H9 (cell line): ENCODE measurements around the gene CPT1B. TPM values are rescaled to one million over a fixed set of nuclear protein-coding genes. Genes with fewer than 3 reads are reported as not detected.

Experiments
- DNase-seq: peaks from one replicate; pipeline ENCODE4 v3.0.0-alpha.2; 2017
- H2AFZ ChIP-seq: one replicate; pipeline ENCODE4 v1.6.1; 2013; ENCODE audit warnings: mild to moderate bottlenecking, low read length, control low read depth, moderate library complexity
- H2AK5ac ChIP-seq: 2 replicates; pipeline ENCODE4 v1.6.1; 2013; ENCODE audit warnings: low read length, control low read depth, mixed read lengths; ENCODE audit not compliant: insufficient read length
- H2BK120ac ChIP-seq: one replicate; pipeline ENCODE4 v1.6.1; 2013; ENCODE audit warnings: low read depth, mild to moderate bottlenecking, low read length, control low read depth, inconsistent platforms; ENCODE audit not compliant: poor library complexity, severe bottlenecking
- H2BK12ac ChIP-seq: 2 replicates; pipeline ENCODE4 v1.6.1; 2013; ENCODE audit warnings: low read length, control low read depth, mixed read lengths, low read depth; ENCODE audit not compliant: insufficient read length
- H2BK15ac ChIP-seq: 2 replicates; pipeline ENCODE4 v1.6.1; 2013; ENCODE audit warnings: low read depth, low read length, control low read depth
- H2BK20ac ChIP-seq: one replicate; pipeline ENCODE4 v1.6.1; 2013; ENCODE audit warnings: low read depth, mild to moderate bottlenecking, low read length, control low read depth, inconsistent platforms; ENCODE audit not compliant: poor library complexity, severe bottlenecking
- H2BK5ac ChIP-seq: 2 replicates; pipeline ENCODE4 v1.6.1; 2013; ENCODE audit warnings: low read length, control low read depth, mixed read lengths; ENCODE audit not compliant: insufficient read length
- H3K14ac ChIP-seq: 2 replicates; pipeline ENCODE4 v1.6.1; 2013; ENCODE audit warnings: low read length, control low read depth; ENCODE audit not compliant: insufficient read depth
- H3K18ac ChIP-seq: 2 replicates; pipeline ENCODE4 v1.6.1; 2013; ENCODE audit warnings: low read depth, mild to moderate bottlenecking, mixed read lengths, low read length, control low read depth; ENCODE audit not compliant: insufficient read length
- H3K23ac ChIP-seq: 2 replicates; pipeline ENCODE4 v1.6.1; 2013; ENCODE audit warnings: low read length, control low read depth, mixed read lengths, low read depth; ENCODE audit not compliant: insufficient read length
- H3K23me2 ChIP-seq: 2 replicates; pipeline ENCODE4 v1.6.1; 2013; ENCODE audit warnings: low read depth, mild to moderate bottlenecking, mixed read lengths, low read length, control low read depth; ENCODE audit not compliant: insufficient read length, poor library complexity, severe bottlenecking
- H3K27ac ChIP-seq: 2 replicates; pipeline ENCODE4 v1.5.1; 2013; ENCODE audit warnings: low read length, control low read depth, mixed read lengths, low read depth; ENCODE audit not compliant: insufficient read length
- H3K27me3 ChIP-seq: 2 replicates; pipeline ENCODE4 v1.6.1; 2013; ENCODE audit warnings: low read length, control low read depth, inconsistent platforms; ENCODE audit not compliant: insufficient read depth
- H3K4ac ChIP-seq: 2 replicates; pipeline ENCODE4 v1.6.1; 2013; ENCODE audit warnings: low read depth, mild to moderate bottlenecking, control low read depth, inconsistent platforms, low read length, moderate library complexity
- H3K4me1 ChIP-seq: 2 replicates; pipeline ENCODE4 v1.6.1; 2013; ENCODE audit warnings: low read length, control low read depth, inconsistent platforms; ENCODE audit not compliant: insufficient read depth
- H3K4me2 ChIP-seq: 2 replicates; pipeline ENCODE4 v1.6.1; 2013; ENCODE audit warnings: low read length, control low read depth, mixed read lengths; ENCODE audit not compliant: insufficient read length, insufficient read depth
- H3K56ac ChIP-seq: 2 replicates; pipeline ENCODE4 v1.6.1; 2013; ENCODE audit warnings: low read depth, mild to moderate bottlenecking, mixed read lengths, low read length, control low read depth; ENCODE audit not compliant: insufficient read length
- H3K79me1 ChIP-seq: 2 replicates; pipeline ENCODE4 v1.6.1; 2013; ENCODE audit warnings: low read depth, mild to moderate bottlenecking, moderate library complexity, low read length, control low read depth, inconsistent platforms; ENCODE audit not compliant: insufficient read depth, poor library complexity, severe bottlenecking
- H3K79me2 ChIP-seq: 2 replicates; pipeline ENCODE4 v1.6.1; 2013; ENCODE audit warnings: low read length, control low read depth, inconsistent platforms; ENCODE audit not compliant: insufficient read depth
- H3K9ac ChIP-seq: 2 replicates; pipeline ENCODE4 v1.6.1; 2013; ENCODE audit warnings: low read length, control low read depth, mixed read lengths; ENCODE audit not compliant: insufficient read length; ENCODE audit errors: extremely low read depth
- H3K9me3 ChIP-seq: one replicate; pipeline ENCODE4 v1.6.1; 2013; ENCODE audit warnings: low read depth, low read length, inconsistent platforms; ENCODE audit not compliant: control insufficient read depth
- H3T11ph ChIP-seq: one replicate; pipeline ENCODE4 v1.6.1; 2013; ENCODE audit warnings: mild to moderate bottlenecking, low read length, control low read depth, inconsistent platforms
- H4K20me1 ChIP-seq: one replicate; pipeline ENCODE4 v1.6.1; 2013; ENCODE audit not compliant: control insufficient read depth, insufficient read length, insufficient read depth
- H4K5ac ChIP-seq: 2 replicates; pipeline ENCODE4 v1.6.1; 2013; ENCODE audit warnings: low read depth, mild to moderate bottlenecking, mixed read lengths, low read length, control low read depth; ENCODE audit not compliant: insufficient read length
- H4K8ac ChIP-seq: replicated peaks from 2 replicates; pipeline ENCODE4 v1.6.1; 2013; ENCODE audit warnings: low read length, control low read depth, mixed read lengths, low read depth; ENCODE audit not compliant: insufficient read length
- H4K91ac ChIP-seq: 2 replicates; pipeline ENCODE4 v1.6.1; 2013; ENCODE audit warnings: low read depth, mild to moderate bottlenecking, moderate library complexity, mixed read lengths, low read length, control low read depth; ENCODE audit not compliant: insufficient read length
- H3K27ac Mint-ChIP-seq, 3 experiments: 2 replicates in 2 of 3; 3 replicates in 1 of 3; pipeline ENCODE4 v1.8.0; 2020 to 2021; ENCODE audit warnings: mixed read lengths in 3 of 3, mild to moderate bottlenecking in 1 of 3, moderate library complexity in 1 of 3
- H3K27me3 Mint-ChIP-seq: 2 replicates; pipeline ENCODE4 v1.8.0; 2021; ENCODE audit warnings: low read depth, mild to moderate bottlenecking, moderate library complexity, mixed read lengths
- H3K36me3 Mint-ChIP-seq, 3 experiments: 2 replicates in 2 of 3; 3 replicates in 1 of 3; pipeline ENCODE4 v1.8.0; 2020 to 2021; ENCODE audit warnings: low read depth in 3 of 3, mixed read lengths in 3 of 3; ENCODE audit not compliant: insufficient read depth in 1 of 3
- H3K4me1 Mint-ChIP-seq, 2 experiments: 2 replicates each; pipeline ENCODE4 v1.8.0; 2020; ENCODE audit warnings: mixed read lengths in 2 of 2
- H3K4me3 Mint-ChIP-seq, 2 experiments: 2 replicates in 1 of 2; 3 replicates in 1 of 2; pipeline ENCODE4 v1.8.0; 2020 to 2021; ENCODE audit warnings: mild to moderate bottlenecking in 2 of 2, mixed read lengths in 2 of 2, moderate library complexity in 1 of 2
- H3K9me3 Mint-ChIP-seq, 2 experiments: 2 replicates in 1 of 2; 3 replicates in 1 of 2; pipeline ENCODE4 v1.8.0; 2020; ENCODE audit warnings: mild to moderate bottlenecking in 2 of 2, mixed read lengths in 2 of 2, moderate library complexity in 1 of 2
- whole genome bisulfite sequencing: extraction: QIAGEN DNeasy Blood & Tissue Kit; methylation state at CpG from one replicate; pipeline ENCODE4 v1.1.7; 2013; ENCODE audit warnings: missing lambda C conversion rate, low lambda C conversion rate, mixed read lengths; ENCODE audit not compliant: insufficient read length; ENCODE audit errors: extremely low coverage; 5-methylcytosine and 5-hydroxymethylcytosine counted together
- total RNA-seq: library from RNA; stranded (reverse); gene quantifications from 2 replicates; pipeline ENCODE4 v1.2.1, GENCODE V29; 2021
- TF ChIP-seq, protein P1 (sequence below): fragments of 200-600 bp; sonication (generic); conservative IDR thresholded peaks from 3 replicates; pipeline ENCODE4 v1.8.0; 2021; ENCODE audit warnings: antibody characterized with exemption, mild to moderate bottlenecking

Gene CPT1B
- total RNA-seq, 1 experiment from 2014 or later, result 65.7 TPM

DNA sequence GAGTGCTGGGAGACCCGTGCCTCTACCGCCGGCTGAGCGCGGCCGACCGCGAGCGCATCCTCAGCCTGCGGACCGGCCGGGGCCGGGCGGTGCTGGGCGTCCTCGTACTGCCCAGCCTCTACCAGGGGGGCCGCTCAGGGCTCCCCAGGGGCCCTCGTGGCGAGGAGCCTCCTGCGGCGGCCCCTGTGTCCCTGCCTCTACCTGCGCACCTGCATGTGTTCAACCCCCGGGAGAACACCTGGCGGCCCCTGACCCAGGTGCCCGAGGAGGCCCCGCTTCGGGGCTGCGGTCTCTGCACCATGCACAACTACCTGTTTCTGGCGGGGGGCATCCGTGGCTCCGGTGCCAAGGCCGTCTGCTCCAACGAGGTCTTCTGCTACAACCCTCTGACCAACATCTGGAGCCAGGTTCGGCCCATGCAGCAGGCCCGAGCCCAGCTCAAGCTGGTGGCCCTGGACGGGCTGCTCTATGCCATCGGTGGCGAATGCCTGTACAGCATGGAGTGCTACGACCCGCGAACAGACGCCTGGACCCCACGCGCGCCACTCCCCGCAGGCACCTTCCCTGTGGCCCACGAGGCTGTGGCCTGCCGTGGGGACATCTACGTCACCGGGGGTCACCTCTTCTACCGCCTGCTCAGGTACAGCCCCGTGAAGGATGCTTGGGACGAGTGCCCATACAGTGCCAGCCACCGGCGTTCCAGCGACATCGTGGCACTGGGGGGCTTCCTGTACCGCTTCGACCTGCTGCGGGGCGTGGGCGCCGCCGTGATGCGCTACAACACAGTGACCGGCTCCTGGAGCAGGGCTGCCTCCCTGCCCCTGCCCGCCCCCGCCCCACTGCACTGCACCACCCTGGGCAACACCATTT lies 29.1 kb downstream of the CPT1B start:
- H3K4me2 ChIP-seq, result no peak overlapping the region
- Mint-ChIP-seq H3K9me3 (no peaks in the 10 kb centered on the region), H3K4me3 (no peak overlapping the region)

More for the DNA sequence above, 29.1 kb downstream of the CPT1B start:
- H4K8ac ChIP-seq, result no peak overlapping the region
- H3K27ac ChIP-seq, result no peak overlapping the region
- H3K14ac ChIP-seq, result no peak overlapping the region
- Mint-ChIP-seq H3K4me1 (peaks cover 0 to 3% of the 10 kb centered on the region in 2 experiments; a peak in 1 of 4 replicates), H3K36me3 (no peaks in the 10 kb centered on the region), H3K27ac (peak overlapping the region in 1 of 3 experiments; percentile 48; a peak in 1 of 7 replicates), H3K27me3 (peaks cover 32% of the 10 kb centered on the region)
- H3K23ac ChIP-seq, result no peak overlapping the region
- no peak overlapping the region for H3T11ph ChIP-seq
- no peak overlapping the region for H2AK5ac ChIP-seq
- no peaks in the 10 kb centered on the region for H3K23me2 ChIP-seq
- H2BK12ac ChIP-seq, result no peak overlapping the region
- no peaks in the 10 kb centered on the region for H3K79me1 ChIP-seq
- DNase-seq, result no peak
- H3K4me1 ChIP-seq, result no peaks in the 10 kb centered on the region
- H3K18ac ChIP-seq, result no peak overlapping the region
- H3K79me2 ChIP-seq, result no peaks in the 10 kb centered on the region
- H2BK15ac ChIP-seq, result no peak overlapping the region
- H3K4ac ChIP-seq, result no peak overlapping the region
- H4K20me1 ChIP-seq, result no peaks in the 10 kb centered on the region
- no peak overlapping the region for H2AFZ ChIP-seq
- H3K9ac ChIP-seq, result no peak overlapping the region
- H3K9me3 ChIP-seq, result no peaks in the 10 kb centered on the region
- no peak overlapping the region for H2BK120ac ChIP-seq
- H3K27me3 ChIP-seq, result no peaks in the 10 kb centered on the region; the same call in 1 of the 2 replicates
- no peak overlapping the region for H2BK20ac ChIP-seq
- no CpG with 5 or more reads among the region's 68 CpGs for WGBS
- H4K91ac ChIP-seq, result no peak overlapping the region
- no peak overlapping the region for H2BK5ac ChIP-seq
- no peak overlapping the region for H3K56ac ChIP-seq
- TF ChIP-seq, protein P1, sequence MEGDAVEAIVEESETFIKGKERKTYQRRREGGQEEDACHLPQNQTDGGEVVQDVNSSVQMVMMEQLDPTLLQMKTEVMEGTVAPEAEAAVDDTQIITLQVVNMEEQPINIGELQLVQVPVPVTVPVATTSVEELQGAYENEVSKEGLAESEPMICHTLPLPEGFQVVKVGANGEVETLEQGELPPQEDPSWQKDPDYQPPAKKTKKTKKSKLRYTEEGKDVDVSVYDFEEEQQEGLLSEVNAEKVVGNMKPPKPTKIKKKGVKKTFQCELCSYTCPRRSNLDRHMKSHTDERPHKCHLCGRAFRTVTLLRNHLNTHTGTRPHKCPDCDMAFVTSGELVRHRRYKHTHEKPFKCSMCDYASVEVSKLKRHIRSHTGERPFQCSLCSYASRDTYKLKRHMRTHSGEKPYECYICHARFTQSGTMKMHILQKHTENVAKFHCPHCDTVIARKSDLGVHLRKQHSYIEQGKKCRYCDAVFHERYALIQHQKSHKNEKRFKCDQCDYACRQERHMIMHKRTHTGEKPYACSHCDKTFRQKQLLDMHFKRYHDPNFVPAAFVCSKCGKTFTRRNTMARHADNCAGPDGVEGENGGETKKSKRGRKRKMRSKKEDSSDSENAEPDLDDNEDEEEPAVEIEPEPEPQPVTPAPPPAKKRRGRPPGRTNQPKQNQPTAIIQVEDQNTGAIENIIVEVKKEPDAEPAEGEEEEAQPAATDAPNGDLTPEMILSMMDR, result no peak
- H4K5ac ChIP-seq, result no peak overlapping the region
